ENCODE results near the gene CHI3L2. TPM values are rescaled to one million over a fixed set of nuclear protein-coding genes. Genes with fewer than 3 reads are reported as not detected.
"Not testable (repeated sequence)": the region's sequence is repeated elsewhere in the genome, so short reads cannot be mapped to it uniquely, and the experiment has no call there.

The CHI3L2 gene
- total RNA-seq, 1 experiment from 2014 or later: 0.92 TPM

- DNase-seq (ENCODE audit: extremely low read depth, low read depth): no peak
Measured at GRCh38 chr1:111201275-111202090, 26.0 kb upstream of the CHI3L2 start.

GRCh38 chr1:111202366-111202706 lies 25.2 kb upstream of the CHI3L2 start:
- DNase-seq (ENCODE audit: extremely low read depth, low read depth): no peak

GRCh38 chr1:111202707-111203623 lies 24.5 kb upstream of the CHI3L2 start:
- no peak for DNase-seq (ENCODE audit: extremely low read depth, low read depth)

- no peak for DNase-seq (ENCODE audit: extremely low read depth, low read depth)
Measured at GRCh38 chr1:111203681-111204200, 23.8 kb upstream of the CHI3L2 start.

GRCh38 chr1:111204201-111204982 lies 23.1 kb upstream of the CHI3L2 start:
- DNase-seq (ENCODE audit: extremely low read depth, low read depth): no peak

GRCh38 chr1:111204983-111205713 lies 22.4 kb upstream of the CHI3L2 start:
- DNase-seq (ENCODE audit: extremely low read depth, low read depth): no peak

GRCh38 chr1:111205714-111206050 lies 21.8 kb upstream of the CHI3L2 start:
- DNase-seq (ENCODE audit: extremely low read depth, low read depth): no peak

GRCh38 chr1:111208921-111209320 lies 18.6 kb upstream of the CHI3L2 start:
- no peak for DNase-seq (ENCODE audit: extremely low read depth, low read depth)

GRCh38 chr1:111209622-111210021 lies 17.9 kb upstream of the CHI3L2 start:
- DNase-seq (ENCODE audit: extremely low read depth, low read depth): no peak

GRCh38 chr1:111211921-111212320 lies 15.6 kb upstream of the CHI3L2 start:
- no peak for DNase-seq (ENCODE audit: extremely low read depth, low read depth)

GRCh38 chr1:111212634-111213335 lies 14.7 kb upstream of the CHI3L2 start:
- DNase-seq (ENCODE audit: extremely low read depth, low read depth): no peak

GRCh38 chr1:111213412-111213811 lies 14.1 kb upstream of the CHI3L2 start:
- no peak for DNase-seq (ENCODE audit: extremely low read depth, low read depth)

- no peak for DNase-seq (ENCODE audit: extremely low read depth, low read depth)
Measured at GRCh38 chr1:111214074-111214801, 13.3 kb upstream of the CHI3L2 start.

GRCh38 chr1:111214884-111215283 lies 12.6 kb upstream of the CHI3L2 start:
- no peak for DNase-seq (ENCODE audit: extremely low read depth, low read depth)

GRCh38 chr1:111215285-111215684 lies 12.2 kb upstream of the CHI3L2 start:
- not testable (repeated sequence) for DNase-seq (ENCODE audit: extremely low read depth, low read depth)

GRCh38 chr1:111216751-111217150 lies 10.8 kb upstream of the CHI3L2 start:
- no peak for DNase-seq (ENCODE audit: extremely low read depth, low read depth)

- no peak for DNase-seq (ENCODE audit: extremely low read depth, low read depth)
Measured at GRCh38 chr1:111217183-111217910, 10.2 kb upstream of the CHI3L2 start.
